ENCODE results near the gene PDE6G.

The PDE6G gene

DNA sequence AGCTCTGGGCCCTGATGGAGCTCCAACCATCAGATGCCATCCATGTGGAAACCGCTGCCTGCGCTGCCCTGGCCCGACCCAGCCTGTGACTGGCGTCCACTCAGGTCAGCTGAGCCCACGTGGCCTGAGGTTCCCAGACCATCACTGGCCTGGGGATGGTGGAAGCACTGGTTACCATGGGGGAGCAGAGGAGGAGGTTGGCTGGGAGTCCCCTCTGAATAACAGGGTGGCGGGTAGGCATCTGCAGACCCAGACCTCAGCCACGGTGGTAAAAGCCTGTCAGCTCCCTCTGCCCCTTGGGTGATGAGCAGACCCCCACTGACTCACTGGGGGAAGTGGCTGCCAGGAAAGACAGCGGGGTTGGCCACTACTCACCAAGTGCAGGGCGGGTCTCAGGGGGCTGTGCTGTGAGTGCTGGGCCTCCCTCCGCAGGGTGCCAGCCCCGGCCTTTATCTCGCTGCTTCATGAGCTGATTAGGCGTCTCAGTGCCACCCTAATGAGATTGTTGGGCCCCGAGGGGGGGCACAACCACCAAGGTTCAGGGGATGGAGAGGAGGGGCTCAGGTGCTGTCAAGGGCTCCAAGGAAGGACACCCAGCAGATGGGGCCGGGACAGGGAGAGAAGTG lies at the start of gene PDE6G:
PDE6G (minus strand) TSS at position 425 of the 626 bp plus-strand sequence. CDS start 3,237 bp downstream, outside the sequence.
- peak within 1 kb of the TSS; percentile 67 for H3K27ac Mint-ChIP-seq
- no peak for DNase-seq
- peaks cover 13% of the 10 kb centered on the region for H3K27me3 Mint-ChIP-seq
- peaks cover 2% of the 10 kb centered on the region for H3K36me3 Mint-ChIP-seq
- H3K4me1 Mint-ChIP-seq, result peaks cover 36% of the 10 kb centered on the region
- H3K9me3 Mint-ChIP-seq, result no peaks in the 10 kb centered on the region
- CTCF ChIA-PET, result interaction anchor here (1.1 kb wide), 1 partner anchor 9 kb away, joined by 3 read pairs; no protein-coding TSS in a partner anchor
- H3K4me3 Mint-ChIP-seq, result no peak within 1 kb of the TSS

DNA sequence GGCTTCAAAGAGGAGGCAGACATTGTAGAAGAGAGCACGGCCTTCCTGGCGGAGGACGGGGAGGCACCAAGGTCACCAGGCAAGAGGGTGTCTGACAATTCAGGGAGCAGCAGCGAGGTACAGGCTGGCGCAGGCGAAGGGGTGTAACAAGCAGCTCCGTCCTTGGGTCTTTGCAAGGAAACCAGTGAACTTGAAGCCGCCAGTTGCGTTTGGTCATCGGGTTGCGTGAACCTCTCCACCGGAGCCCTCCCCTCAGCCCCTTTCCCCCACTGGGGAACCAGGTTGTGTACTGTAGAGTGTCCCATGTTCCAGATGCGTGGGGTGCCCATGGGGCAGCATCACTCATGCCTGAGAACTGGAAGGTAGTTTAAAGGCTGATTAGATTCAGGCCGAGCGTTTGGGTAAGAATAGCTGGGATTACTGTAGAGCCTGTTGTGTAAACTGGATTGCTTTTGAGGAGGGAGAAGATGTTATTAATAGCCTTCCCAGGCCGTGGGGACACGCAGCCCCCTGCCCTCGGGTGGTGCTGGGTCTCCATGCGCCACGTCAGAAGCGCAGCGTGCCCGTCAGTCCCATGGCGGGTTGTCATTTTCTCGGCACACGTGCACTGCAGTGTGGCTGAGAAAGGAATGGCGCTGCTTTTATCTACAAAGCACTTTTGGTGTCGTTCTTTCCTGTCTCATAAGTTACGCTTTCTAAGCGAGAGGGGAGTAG lies 49.3 kb upstream of the PDE6G start:
- Mint-ChIP-seq H3K27me3 (no peaks in the 10 kb centered on the region), H3K36me3 (peaks cover 41% of the 10 kb centered on the region), H3K27ac (no peak overlapping the region), H3K4me1 (peaks cover 47% of the 10 kb centered on the region), H3K4me3 (peak overlapping the region; percentile 21), H3K9me3 (no peaks in the 10 kb centered on the region)
- no peak for DNase-seq
- CTCF ChIA-PET, result no interaction called here

DNA sequence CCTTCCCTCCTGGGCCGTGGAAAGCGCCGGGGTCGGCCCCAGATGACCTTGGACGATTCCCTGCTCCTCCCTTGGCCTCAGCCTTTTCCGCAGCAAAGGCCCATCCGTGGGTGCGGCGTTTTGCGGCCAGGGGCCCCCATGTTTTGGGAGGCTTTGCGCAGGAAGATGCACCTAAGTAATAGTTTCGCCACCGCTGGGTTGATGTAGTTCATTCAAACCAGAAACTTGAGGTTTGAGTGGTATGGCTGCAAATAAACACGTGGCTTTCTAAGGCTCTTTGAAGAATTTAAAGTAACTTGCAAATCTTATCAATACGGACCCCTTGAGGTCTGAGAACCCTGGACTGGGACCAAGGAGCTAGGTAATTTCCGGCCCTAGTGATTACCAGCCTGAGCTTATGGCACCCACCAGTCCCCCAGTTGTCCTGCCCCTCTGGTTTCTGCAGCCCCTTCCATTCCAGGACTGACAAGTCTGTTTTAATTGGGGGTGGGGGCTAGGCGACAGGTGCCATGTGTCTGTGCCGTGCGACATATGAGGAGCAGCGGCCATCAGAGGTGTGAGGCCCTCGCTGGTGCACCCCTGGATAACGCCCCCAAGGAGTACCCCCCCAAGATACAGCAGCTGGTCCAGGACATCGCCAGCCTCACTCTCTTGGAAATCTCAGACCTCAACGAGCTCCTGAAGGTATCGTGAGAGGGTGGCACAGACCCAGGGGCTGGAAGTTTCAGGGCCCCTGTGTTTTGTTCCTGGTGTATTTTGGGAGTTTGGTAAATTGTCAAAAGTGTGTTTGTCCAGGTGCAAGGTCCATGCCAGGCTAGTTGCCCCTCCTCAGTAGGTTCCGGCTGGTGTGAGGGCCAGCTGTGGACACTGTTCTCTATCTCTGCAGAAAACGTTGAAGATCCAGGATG lies 47.7 kb upstream of the PDE6G start:
- CTCF ChIA-PET, result interaction anchor here (0.8 kb wide), 1 partner anchor 222 kb away, joined by 3 read pairs; no protein-coding TSS in a partner anchor
- peak overlapping the region; percentile 89 for H3K27ac Mint-ChIP-seq

DNA sequence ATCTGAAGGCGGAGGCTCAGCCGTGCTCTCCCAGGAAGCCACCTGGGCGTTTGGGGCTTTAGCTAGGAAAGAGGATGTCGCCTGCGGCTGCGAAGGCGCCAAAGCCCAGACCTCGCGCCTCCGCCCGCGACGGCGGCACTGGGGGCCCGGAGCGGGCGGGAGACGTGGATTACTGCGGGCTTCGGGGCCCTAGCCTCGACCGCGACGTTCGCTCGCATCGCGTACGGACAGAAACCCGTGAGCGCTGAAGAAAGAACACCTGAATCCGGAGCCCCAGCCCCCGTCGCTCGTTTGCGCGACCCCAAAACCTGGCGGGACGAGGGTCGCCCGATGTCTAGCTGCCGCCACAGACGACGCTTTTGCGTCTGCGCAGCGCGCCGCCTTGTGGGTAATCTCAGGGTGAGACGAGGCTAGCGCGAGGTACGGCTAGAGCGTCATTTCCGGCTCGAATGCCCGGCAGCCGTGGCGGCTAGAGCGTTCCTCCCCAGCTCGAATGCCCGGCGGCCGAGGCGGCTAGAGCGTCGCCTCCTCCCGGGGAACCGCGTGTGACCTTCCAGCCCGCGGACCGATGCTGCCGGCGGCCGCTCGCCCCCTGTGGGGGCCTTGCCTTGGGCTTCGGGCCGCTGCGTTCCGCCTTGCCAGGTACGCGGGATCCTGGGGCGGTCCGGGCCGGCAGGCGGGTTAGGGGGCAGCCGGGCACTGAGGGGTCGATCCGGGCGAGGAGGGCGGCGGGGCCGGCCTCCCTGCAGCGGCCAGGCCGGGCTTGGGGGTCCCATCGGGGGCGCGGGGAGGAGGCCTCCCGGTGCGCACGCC lies 46.8 kb upstream of the PDE6G start, which contains the start of gene MRPL12:
MRPL12 (plus strand) TSS at position 434 of the 813 bp plus-strand sequence; CDS start at position 569, 135 bp downstream.
- Mint-ChIP-seq H3K4me3 (peak within 1 kb of the TSS; percentile 86), H3K27me3 (no peaks in the 10 kb centered on the region), H3K36me3 (peaks cover 48% of the 10 kb centered on the region), H3K9me3 (no peaks in the 10 kb centered on the region), H3K4me1 (peaks cover 42% of the 10 kb centered on the region), H3K27ac (peak within 1 kb of the TSS; percentile 97)
- DNase-seq, result peak; percentile 93
- CTCF ChIA-PET, result interaction anchor here (0.8 to 1.7 kb wide), 3 partner anchors 20 to 223 kb away, joined by 3 to 8 read pairs (median 4); partner anchors contain the start of genes ARL16 and HGS

More for the DNA sequence above, 47.7 kb upstream of the PDE6G start:
- DNase-seq, result peak; percentile 52
- H3K36me3 Mint-ChIP-seq, result peaks cover 44% of the 10 kb centered on the region
- H3K9me3 Mint-ChIP-seq, result no peaks in the 10 kb centered on the region
- H3K4me1 Mint-ChIP-seq, result peaks cover 40% of the 10 kb centered on the region
- H3K4me3 Mint-ChIP-seq, result peak overlapping the region; percentile 86
- H3K27me3 Mint-ChIP-seq, result no peaks in the 10 kb centered on the region

DNA sequence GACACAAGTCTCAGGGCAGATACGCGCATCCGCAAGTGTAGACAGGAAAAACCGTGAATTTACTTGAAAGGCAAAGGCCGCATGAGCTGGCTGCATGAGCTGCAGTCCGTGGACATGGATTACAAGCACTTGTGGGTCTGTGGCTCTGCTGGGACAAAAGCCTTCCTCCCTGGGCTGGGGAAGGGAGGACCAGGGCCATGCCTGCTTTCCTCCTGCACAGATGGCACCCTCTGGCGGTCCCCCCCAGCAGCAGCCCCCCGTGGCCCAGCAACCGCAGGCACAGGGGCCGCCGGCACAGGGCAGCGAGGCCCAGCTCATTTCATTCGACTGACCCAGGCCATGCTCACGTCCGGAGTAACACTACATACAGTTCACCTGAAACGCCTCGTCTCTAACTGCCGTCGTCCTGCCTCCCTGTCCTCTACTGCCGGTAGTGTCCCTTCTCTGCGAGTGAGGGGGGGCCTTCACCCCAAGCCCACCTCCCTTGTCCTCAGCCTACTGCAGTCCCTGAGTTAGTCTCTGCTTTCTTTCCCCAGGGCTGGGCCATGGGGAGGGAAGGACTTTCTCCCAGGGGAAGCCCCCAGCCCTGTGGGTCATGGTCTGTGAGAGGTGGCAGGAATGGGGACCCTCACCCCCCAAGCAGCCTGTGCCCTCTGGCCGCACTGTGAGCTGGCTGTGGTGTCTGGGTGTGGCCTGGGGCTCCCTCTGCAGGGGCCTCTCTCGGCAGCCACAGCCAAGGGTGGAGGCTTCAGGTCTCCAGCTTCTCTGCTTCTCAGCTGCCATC lies 45.1 kb upstream of the PDE6G start:
- peaks cover 60% of the 10 kb centered on the region for H3K36me3 Mint-ChIP-seq
- H3K27me3 Mint-ChIP-seq, result no peaks in the 10 kb centered on the region
- H3K27ac Mint-ChIP-seq, result peak overlapping the region; percentile 97
- peak; percentile 42 for DNase-seq
- CTCF ChIA-PET, result interaction anchor here (0.8 to 1.7 kb wide), 3 partner anchors 18 to 30 kb away, joined by 3 to 8 read pairs (median 4); partner anchors contain the start of genes ARL16 and HGS
- H3K4me3 Mint-ChIP-seq, result peak overlapping the region; percentile 86
- H3K4me1 Mint-ChIP-seq, result peaks cover 42% of the 10 kb centered on the region
- no peaks in the 10 kb centered on the region for H3K9me3 Mint-ChIP-seq

DNA sequence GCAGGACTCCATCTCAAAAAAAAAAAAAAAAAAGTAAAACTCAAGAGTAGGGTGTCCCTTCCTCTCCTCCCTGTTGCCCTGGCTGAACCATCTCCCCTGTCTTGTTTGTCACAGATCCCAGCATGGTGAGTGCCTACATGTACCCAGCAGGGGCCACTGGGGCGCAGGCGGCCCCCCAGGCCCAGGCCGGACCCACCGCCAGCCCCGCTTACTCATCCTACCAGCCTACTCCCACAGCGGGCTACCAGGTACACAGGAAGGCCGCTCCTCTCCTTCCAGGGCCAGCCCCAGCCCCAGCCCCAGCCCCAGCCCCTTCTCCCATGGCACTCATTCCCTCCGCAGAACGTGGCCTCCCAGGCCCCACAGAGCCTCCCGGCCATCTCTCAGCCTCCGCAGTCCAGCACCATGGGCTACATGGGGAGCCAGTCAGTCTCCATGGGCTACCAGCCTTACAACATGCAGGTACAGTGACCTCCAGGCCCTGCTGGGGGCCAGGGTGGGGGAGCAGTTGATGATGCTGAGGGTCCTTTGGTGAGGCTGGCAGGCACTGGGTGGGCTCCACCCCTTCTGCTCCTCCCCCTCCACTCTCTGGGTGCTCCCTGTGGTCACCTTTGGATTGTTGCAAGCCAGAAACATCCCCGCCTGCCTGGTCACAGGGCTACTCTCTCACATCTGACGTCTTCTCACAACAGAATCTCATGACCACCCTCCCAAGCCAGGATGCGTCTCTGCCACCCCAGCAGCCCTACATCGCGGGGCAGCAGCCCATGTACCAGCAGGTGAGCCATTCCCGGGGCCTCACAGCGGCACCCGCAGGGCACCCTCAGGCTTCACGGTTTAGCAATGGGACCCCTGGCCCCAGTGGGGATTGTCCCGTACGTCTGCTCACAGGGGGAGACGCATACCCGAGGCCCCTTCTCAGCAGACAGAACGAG lies 44.3 kb upstream of the PDE6G start:
- DNase-seq, result no peak
- Mint-ChIP-seq H3K4me3 (peak overlapping the region; percentile 86), H3K4me1 (peaks cover 35% of the 10 kb centered on the region), H3K36me3 (peaks cover 53% of the 10 kb centered on the region), H3K9me3 (no peaks in the 10 kb centered on the region), H3K27ac (no peak overlapping the region), H3K27me3 (no peaks in the 10 kb centered on the region)
- CTCF ChIA-PET, result no interaction called here

DNA sequence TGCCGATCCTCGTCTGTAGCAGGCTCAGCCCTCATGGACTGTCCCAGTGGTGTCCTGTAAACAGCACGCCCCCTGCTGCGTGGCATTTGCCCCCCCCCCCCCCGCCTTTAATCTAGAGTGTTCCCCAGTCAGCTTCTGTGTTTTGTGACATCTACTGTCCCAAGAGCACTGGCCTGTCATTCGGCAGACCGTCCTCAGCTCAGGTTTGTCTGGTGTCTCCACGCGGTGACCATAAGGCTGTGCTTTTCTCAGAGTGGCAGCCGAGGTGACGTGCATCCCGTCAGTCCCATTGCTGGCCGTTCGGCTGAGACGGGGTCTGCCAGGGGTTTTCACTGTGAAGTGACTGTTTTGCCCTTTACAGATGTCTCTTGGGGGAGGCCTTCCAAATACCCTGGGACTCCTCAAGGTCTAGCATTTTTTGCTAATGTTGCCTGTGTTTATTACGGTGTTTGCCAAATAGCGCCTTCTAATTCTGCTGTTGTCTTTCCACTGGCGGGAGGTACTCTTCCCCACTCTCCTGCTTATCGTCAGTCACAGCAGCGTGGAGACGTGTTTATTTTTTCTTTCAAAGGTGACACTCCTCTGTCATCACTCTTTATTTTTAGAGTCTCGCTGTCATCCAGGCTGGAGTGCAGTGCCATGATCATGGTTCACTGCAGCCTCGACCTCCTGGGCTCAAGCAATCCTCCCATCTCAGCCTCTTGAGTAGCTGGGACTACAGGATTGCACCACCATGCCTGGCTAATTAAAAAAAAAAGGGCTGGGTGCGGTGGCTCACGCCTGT lies 41.1 kb upstream of the PDE6G start:
- Mint-ChIP-seq H3K27me3 (no peaks in the 10 kb centered on the region), H3K36me3 (peaks cover 41% of the 10 kb centered on the region), H3K9me3 (no peaks in the 10 kb centered on the region), H3K4me1 (peaks cover 21% of the 10 kb centered on the region), H3K27ac (peak overlapping the region; percentile 2), H3K4me3 (no peak overlapping the region)
- CTCF ChIA-PET, result interaction anchor here (1.5 kb wide), 1 partner anchor 14 kb away, joined by 3 read pairs; the partner anchor contains the start of genes ARL16 and HGS
- DNase-seq, result no peak

DNA sequence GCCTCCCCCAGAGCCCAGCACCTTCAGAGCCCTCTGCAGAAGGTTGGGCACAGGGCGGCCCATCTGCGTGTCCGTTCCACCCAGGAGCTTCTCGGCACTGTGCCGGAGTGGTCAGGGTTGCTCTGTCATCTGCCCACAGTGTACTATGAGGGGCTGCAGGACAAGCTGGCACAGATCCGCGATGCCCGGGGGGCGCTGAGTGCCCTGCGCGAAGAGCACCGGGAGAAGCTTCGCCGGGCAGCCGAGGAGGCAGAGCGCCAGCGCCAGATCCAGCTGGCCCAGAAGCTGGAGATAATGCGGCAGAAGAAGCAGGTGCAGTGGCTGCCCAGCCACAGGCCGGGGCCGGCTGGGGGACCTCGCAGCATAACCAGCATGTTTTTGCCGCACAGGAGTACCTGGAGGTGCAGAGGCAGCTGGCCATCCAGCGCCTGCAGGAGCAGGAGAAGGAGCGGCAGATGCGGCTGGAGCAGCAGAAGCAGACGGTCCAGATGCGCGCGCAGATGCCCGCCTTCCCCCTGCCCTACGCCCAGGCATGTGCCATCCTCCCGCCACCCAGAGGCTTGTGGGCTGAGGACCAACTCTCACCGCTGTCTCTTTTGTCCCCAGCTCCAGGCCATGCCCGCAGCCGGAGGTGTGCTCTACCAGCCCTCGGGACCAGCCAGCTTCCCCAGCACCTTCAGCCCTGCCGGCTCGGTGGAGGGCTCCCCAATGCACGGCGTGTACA lies 40.0 kb upstream of the PDE6G start:
- CTCF ChIA-PET, result no interaction called here
- peaks cover 38% of the 10 kb centered on the region for H3K36me3 Mint-ChIP-seq
- no peak overlapping the region for H3K27ac Mint-ChIP-seq
- H3K4me1 Mint-ChIP-seq, result peaks cover 11% of the 10 kb centered on the region
- no peak overlapping the region for H3K4me3 Mint-ChIP-seq
- no peak for DNase-seq
- no peaks in the 10 kb centered on the region for H3K27me3 Mint-ChIP-seq
- H3K9me3 Mint-ChIP-seq, result no peaks in the 10 kb centered on the region

DNA sequence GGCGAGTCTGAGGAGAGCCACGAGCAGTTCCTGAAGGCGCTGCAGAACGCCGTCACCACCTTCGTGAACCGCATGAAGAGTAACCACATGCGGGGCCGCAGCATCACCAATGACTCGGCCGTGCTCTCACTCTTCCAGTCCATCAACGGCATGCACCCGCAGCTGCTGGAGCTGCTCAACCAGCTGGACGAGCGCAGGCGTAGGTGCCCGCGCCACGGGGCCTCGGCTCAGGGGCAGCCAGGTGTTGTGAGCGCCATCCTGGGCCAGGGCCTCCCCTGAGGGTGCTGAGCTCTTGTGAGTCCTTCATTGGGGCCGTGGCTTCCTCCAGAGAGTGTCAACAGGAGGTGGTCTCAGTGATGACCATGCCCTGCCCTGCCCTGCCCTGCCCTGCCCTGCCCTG lies 39.5 kb upstream of the PDE6G start:
- Mint-ChIP-seq H3K27me3 (no peaks in the 10 kb centered on the region), H3K36me3 (peaks cover 40% of the 10 kb centered on the region), H3K4me1 (peaks cover 5% of the 10 kb centered on the region), H3K27ac (no peak overlapping the region), H3K9me3 (no peaks in the 10 kb centered on the region), H3K4me3 (no peak overlapping the region)
- CTCF ChIA-PET, result interaction anchor here (1.3 kb wide), 1 partner anchor 20 kb away, joined by 4 read pairs; no protein-coding TSS in a partner anchor
- no peak for DNase-seq

DNA sequence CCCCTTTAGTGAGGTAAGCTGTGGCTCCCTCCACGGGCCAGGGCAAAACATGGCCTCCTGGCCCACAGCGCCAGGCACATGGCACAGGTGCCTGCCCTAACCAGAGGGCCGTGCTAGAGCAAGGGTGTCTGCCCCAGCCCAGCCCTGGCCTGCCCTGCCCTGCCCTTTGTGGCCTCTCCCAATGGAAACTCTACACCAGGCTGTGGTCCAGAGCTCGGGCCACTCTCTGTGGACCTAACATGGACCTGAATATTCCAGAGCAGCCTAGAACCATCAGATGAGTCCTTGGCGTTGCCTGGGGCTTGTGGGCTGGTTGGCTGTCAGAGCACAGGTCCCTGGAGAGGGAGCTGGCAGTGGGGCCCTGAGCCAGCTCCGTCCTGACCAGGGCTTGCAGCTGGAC lies 38.9 kb upstream of the PDE6G start:
- Mint-ChIP-seq H3K9me3 (no peaks in the 10 kb centered on the region), H3K36me3 (peaks cover 38% of the 10 kb centered on the region), H3K27ac (no peak overlapping the region), H3K4me1 (peaks cover 2% of the 10 kb centered on the region), H3K27me3 (no peaks in the 10 kb centered on the region), H3K4me3 (no peak overlapping the region)
- no peak for DNase-seq
- CTCF ChIA-PET, result interaction anchor here (1.3 kb wide), 1 partner anchor 20 kb away, joined by 4 read pairs; no protein-coding TSS in a partner anchor

DNA sequence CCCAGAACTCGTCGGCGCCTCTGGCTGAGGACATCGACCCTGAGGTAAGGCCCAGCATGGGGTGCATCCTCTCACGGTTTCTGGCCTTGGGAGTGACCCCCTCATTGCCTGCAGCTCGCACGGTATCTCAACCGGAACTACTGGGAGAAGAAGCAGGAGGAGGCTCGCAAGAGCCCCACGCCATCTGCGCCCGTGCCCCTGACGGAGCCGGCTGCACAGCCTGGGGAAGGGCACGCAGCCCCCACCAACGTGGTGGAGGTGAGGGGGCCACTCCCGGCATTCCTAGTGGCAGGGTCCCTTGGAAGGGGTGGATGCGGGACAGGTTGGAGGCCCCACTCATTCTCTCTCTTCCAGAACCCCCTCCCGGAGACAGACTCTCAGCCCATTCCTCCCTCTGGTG lies 38.5 kb upstream of the PDE6G start:
- H3K27me3 Mint-ChIP-seq, result no peaks in the 10 kb centered on the region
- no peak overlapping the region for H3K27ac Mint-ChIP-seq
- DNase-seq, result no peak
- no peaks in the 10 kb centered on the region for H3K9me3 Mint-ChIP-seq
- CTCF ChIA-PET, result interaction anchor here (1.3 kb wide), 1 partner anchor 19 kb away, joined by 4 read pairs; no protein-coding TSS in a partner anchor
- peaks cover 2% of the 10 kb centered on the region for H3K4me1 Mint-ChIP-seq
- peaks cover 42% of the 10 kb centered on the region for H3K36me3 Mint-ChIP-seq
- H3K4me3 Mint-ChIP-seq, result no peak overlapping the region
